Panc1 (cell line): ENCODE data around the gene SDCBP2. TPM values are rescaled to one million over a fixed set of nuclear protein-coding genes. Genes with fewer than 3 reads are reported as not detected.

Experiments
- ATAC-seq: fragments of 200-7000 bp; cut with Tn5 transposase; 2 replicates; pipeline ENCODE4 v1.9.1; 2020; ENCODE audit warnings: mild to moderate bottlenecking, moderate library complexity
- BruUV-seq: library from RNA; stranded (reverse); fragments of 400-500 nt; replicated peaks from 2 replicates; lab custom pipeline; 2021; lab: Mats Ljungman, UMichigan
- CTCF ChIA-PET: fragments of 300-600 bp; sonication (Branson Sonifier 250); formaldehyde crosslinking; loops from one replicate; lab custom pipeline; 2022; ENCODE audit warnings: antibody characterized with exemption; lab: Charles Lee
- POLR2A ChIA-PET: fragments of 300-600 bp; sonication (Branson Sonifier 250); formaldehyde crosslinking; loops from one replicate; lab custom pipeline; 2022; ENCODE audit warnings: antibody characterized with exemption; lab: Charles Lee
- DNase-seq: peaks from one replicate; pipeline ENCODE4 v3.0.0-alpha.2; 2010; ENCODE audit warnings: low read depth, low spot score
- H3K27ac ChIP-seq: 2 replicates; pipeline ENCODE4 v1.5.1; 2011; ENCODE audit warnings: mild to moderate bottlenecking, low read length, inconsistent platforms
- H3K27me3 ChIP-seq: fragments of 200-500 bp; sonication (Bioruptor generic); 2 replicates; pipeline ENCODE4 v1.6.0; 2014; ENCODE audit warnings: low read length, inconsistent platforms; ENCODE audit not compliant: control insufficient read depth, insufficient read depth
- H3K36me3 ChIP-seq: fragments of 200-500 bp; sonication (Bioruptor generic); 2 replicates; pipeline ENCODE4 v1.5.1; 2014; ENCODE audit warnings: inconsistent platforms, mild to moderate bottlenecking, low read length, moderate library complexity; ENCODE audit not compliant: control insufficient read depth, insufficient read depth
- H3K4me1 ChIP-seq: 2 replicates; pipeline ENCODE4 v1.5.1; 2011; ENCODE audit warnings: inconsistent platforms, mild to moderate bottlenecking, low read length, moderate library complexity; ENCODE audit not compliant: control insufficient read depth, insufficient read depth
- H3K4me3 ChIP-seq, 2 experiments: 2 replicates each; pipeline ENCODE4 v1.5.1; 2011 to 2012; ENCODE audit warnings: low read depth in 2 of 2, low read length in 2 of 2, mild to moderate bottlenecking in 2 of 2, inconsistent platforms in 1 of 2, moderate library complexity in 1 of 2
- H3K9me3 ChIP-seq: fragments of 200-500 bp; sonication (Bioruptor generic); 2 replicates; pipeline ENCODE4 v1.5.1; 2014; ENCODE audit warnings: low read depth, mild to moderate bottlenecking, inconsistent platforms, low read length, moderate library complexity; ENCODE audit not compliant: control insufficient read depth, insufficient read depth
- POLR2AphosphoS5 ChIP-seq: IDR thresholded peaks from 2 replicates; pipeline ENCODE4 v1.6.1; 2012; ENCODE audit warnings: mild to moderate bottlenecking, low read depth, low read length, moderate library complexity
- SIN3A ChIP-seq: IDR thresholded peaks from 2 replicates; pipeline ENCODE4 v1.6.1; 2012; ENCODE audit warnings: low read depth, mild to moderate bottlenecking, low read length, moderate library complexity, borderline replicate concordance; ENCODE audit not compliant: insufficient read depth
- in situ Hi-C: cut with HindIII; loops from 2 replicates; pipeline ENCODE4 v1.10.0; 2016; ENCODE audit warnings: low sequenced_read_pairs, low pct_unique_long_range_greater_than_20kb
- intact Hi-C: fragments of 100-400 bp; cut with micrococcal nuclease; formaldehyde crosslinking; loops from one replicate; pipeline ENCODE4 v1.10.0; 2022; ENCODE audit not compliant: unreplicated experiment
- total RNA-seq: library from RNA; stranded (reverse); gene quantifications from one replicate; pipeline ENCODE4 v1.2.1, GENCODE V29; 2021; ENCODE audit not compliant: unreplicated experiment
- TF ChIP-seq, protein P1 (sequence below), 2 experiments: IDR thresholded peaks; 2 replicates each; pipeline ENCODE4 v1.6.1; 2011 to 2012; ENCODE audit warnings: low read depth in 2 of 2, control low read depth in 1 of 2, low read length in 1 of 2, mild to moderate bottlenecking in 1 of 2, moderate library complexity in 1 of 2; ENCODE audit not compliant: insufficient read depth in 1 of 2
- TF ChIP-seq, protein P2 (sequence below): fragments of 450-650 bp; IDR thresholded peaks from 2 replicates; pipeline ENCODE4 v1.5.1; 2017; ENCODE audit warnings: mild to moderate bottlenecking

Gene SDCBP2
- total RNA-seq, 1 experiment from 2014 or later = 1.8 TPM

DNA sequence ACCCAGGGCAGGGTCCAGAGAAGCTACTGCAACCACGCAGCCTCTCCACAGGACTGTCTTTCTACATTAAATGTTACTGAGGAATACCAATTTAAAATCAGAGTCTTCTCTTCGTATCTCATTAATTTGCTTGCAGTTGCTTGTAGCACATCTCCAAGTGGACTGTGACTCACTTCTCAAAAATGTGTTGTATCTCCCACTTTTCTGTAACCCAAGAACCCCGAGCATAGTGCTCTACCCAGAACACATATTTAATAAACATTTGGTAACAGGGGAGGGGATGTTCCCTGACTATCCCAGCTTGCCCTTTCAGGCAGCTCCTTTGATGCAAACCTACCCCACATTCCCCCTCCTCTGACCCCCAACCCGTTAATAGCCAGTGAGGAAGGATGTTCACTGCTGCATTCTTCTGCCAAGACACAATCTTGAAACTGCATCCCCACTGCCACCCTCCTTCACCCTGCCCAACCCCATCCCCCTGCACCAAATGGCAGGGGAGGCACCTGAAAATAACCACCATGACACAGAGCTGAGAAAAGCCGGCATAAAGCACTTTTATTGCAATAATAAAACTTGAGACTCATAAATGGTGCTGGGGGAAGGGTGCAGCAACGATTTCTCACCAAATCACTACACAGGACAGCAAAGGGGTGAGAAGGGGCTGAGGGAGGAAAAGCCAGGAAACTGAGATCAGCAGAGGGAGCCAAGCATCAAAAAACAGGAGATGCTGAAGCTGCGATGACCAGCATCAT lies 39.7 kb upstream of the SDCBP2 start:
- H3K27me3 ChIP-seq = no peaks in the 10 kb centered on the region
- no peak overlapping the region for H3K27ac ChIP-seq
- no peak for DNase-seq
- no peak overlapping the region for H3K4me3 ChIP-seq
- H3K9me3 ChIP-seq = no peaks in the 10 kb centered on the region
- ChIA-PET POLR2A (no interaction called here), CTCF (interaction anchor here (0.6 kb wide), 1 partner anchor 156 kb away, joined by 4 read pairs; no protein-coding TSS in a partner anchor)
- TF ChIP-seq SIN3A = no peak
- TF ChIP-seq, protein P1, sequence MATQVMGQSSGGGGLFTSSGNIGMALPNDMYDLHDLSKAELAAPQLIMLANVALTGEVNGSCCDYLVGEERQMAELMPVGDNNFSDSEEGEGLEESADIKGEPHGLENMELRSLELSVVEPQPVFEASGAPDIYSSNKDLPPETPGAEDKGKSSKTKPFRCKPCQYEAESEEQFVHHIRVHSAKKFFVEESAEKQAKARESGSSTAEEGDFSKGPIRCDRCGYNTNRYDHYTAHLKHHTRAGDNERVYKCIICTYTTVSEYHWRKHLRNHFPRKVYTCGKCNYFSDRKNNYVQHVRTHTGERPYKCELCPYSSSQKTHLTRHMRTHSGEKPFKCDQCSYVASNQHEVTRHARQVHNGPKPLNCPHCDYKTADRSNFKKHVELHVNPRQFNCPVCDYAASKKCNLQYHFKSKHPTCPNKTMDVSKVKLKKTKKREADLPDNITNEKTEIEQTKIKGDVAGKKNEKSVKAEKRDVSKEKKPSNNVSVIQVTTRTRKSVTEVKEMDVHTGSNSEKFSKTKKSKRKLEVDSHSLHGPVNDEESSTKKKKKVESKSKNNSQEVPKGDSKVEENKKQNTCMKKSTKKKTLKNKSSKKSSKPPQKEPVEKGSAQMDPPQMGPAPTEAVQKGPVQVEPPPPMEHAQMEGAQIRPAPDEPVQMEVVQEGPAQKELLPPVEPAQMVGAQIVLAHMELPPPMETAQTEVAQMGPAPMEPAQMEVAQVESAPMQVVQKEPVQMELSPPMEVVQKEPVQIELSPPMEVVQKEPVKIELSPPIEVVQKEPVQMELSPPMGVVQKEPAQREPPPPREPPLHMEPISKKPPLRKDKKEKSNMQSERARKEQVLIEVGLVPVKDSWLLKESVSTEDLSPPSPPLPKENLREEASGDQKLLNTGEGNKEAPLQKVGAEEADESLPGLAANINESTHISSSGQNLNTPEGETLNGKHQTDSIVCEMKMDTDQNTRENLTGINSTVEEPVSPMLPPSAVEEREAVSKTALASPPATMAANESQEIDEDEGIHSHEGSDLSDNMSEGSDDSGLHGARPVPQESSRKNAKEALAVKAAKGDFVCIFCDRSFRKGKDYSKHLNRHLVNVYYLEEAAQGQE (IDR thresholded peaks at IDR 0.05; ENCODE audit: insufficient read depth in 1 of 2, low read depth in 2 of 2, low read length in 1 of 2) = no peak
- no peak for TF ChIP-seq POLR2AphosphoS5
- TF ChIP-seq, protein P2, sequence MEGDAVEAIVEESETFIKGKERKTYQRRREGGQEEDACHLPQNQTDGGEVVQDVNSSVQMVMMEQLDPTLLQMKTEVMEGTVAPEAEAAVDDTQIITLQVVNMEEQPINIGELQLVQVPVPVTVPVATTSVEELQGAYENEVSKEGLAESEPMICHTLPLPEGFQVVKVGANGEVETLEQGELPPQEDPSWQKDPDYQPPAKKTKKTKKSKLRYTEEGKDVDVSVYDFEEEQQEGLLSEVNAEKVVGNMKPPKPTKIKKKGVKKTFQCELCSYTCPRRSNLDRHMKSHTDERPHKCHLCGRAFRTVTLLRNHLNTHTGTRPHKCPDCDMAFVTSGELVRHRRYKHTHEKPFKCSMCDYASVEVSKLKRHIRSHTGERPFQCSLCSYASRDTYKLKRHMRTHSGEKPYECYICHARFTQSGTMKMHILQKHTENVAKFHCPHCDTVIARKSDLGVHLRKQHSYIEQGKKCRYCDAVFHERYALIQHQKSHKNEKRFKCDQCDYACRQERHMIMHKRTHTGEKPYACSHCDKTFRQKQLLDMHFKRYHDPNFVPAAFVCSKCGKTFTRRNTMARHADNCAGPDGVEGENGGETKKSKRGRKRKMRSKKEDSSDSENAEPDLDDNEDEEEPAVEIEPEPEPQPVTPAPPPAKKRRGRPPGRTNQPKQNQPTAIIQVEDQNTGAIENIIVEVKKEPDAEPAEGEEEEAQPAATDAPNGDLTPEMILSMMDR = peak; percentile 25; the same call in 1 of the 2 replicates
- intact Hi-C loops = no loop called here
- BruUV-seq = no TSS peak
- H3K36me3 ChIP-seq = peaks cover 16% of the 10 kb centered on the region
- H3K4me1 ChIP-seq = peaks cover 38% of the 10 kb centered on the region
- in situ Hi-C loops = no loop called here
- ATAC-seq = no peak

DNA sequence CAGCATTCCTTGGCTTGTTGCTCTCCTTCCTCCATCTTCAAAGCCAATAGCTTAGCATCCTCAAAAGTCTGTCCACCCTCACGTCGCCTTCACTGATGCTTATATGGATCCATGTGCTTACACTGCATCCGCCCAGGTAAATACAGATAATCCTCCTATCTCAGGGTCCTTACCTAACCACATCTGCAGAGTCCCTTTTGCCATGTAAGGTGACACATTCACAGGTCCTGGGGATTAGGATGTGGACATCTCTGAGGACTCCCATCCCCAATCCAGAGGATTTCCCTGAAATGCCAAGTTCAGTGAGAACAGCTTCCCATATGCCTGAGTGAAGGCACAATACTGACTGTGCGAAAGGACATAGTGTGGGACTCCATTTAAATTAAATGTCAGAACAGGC lies 38.5 kb upstream of the SDCBP2 start:
- H3K27ac ChIP-seq = no peak overlapping the region
- ATAC-seq = no peak
- H3K36me3 ChIP-seq = peaks cover 11% of the 10 kb centered on the region
- peaks cover 36% of the 10 kb centered on the region for H3K4me1 ChIP-seq
- BruUV-seq = no TSS peak
- no peaks in the 10 kb centered on the region for H3K27me3 ChIP-seq
- TF ChIP-seq, protein P1 (IDR thresholded peaks at IDR 0.05; ENCODE audit: insufficient read depth in 1 of 2, low read depth in 2 of 2, low read length in 1 of 2) = no peak
- TF ChIP-seq SIN3A = no peak
- TF ChIP-seq POLR2AphosphoS5 = peak; percentile 18; the same call in 1 of the 2 replicates
- ChIA-PET POLR2A (no interaction called here), CTCF (no interaction called here)
- no peaks in the 10 kb centered on the region for H3K9me3 ChIP-seq
- in situ Hi-C loops (no loop called here), intact Hi-C loops (no loop called here)
- no peak overlapping the region for H3K4me3 ChIP-seq
- DNase-seq = no peak
